Stimulated activated CD4-positive, alpha-beta T cell treated with anti-CD3 and anti-CD28 coated beads, Interleukin-15, amount 100 ng/mL, for 1 hour (primary cell): ENCODE measurements around the gene CCNY.

Experiments used
- DNase-seq, 2 donors: peaks; one replicate each; pipeline ENCODE4 v3.0.0-alpha.2; 2020; ENCODE audit warnings: low read depth in 1 of 2, low spot score in 1 of 2

The CCNY gene

GRCh38 chr10:35552650-35553342 is 216.5 kb downstream of the CCNY start:
- DNase-seq: no peak

- DNase-seq: no peak
Measured at GRCh38 chr10:35554036-35554435, 217.7 kb downstream of the CCNY start.

GRCh38 chr10:35554461-35555056 is 218.2 kb downstream of the CCNY start:
- no peak for DNase-seq

DNA sequence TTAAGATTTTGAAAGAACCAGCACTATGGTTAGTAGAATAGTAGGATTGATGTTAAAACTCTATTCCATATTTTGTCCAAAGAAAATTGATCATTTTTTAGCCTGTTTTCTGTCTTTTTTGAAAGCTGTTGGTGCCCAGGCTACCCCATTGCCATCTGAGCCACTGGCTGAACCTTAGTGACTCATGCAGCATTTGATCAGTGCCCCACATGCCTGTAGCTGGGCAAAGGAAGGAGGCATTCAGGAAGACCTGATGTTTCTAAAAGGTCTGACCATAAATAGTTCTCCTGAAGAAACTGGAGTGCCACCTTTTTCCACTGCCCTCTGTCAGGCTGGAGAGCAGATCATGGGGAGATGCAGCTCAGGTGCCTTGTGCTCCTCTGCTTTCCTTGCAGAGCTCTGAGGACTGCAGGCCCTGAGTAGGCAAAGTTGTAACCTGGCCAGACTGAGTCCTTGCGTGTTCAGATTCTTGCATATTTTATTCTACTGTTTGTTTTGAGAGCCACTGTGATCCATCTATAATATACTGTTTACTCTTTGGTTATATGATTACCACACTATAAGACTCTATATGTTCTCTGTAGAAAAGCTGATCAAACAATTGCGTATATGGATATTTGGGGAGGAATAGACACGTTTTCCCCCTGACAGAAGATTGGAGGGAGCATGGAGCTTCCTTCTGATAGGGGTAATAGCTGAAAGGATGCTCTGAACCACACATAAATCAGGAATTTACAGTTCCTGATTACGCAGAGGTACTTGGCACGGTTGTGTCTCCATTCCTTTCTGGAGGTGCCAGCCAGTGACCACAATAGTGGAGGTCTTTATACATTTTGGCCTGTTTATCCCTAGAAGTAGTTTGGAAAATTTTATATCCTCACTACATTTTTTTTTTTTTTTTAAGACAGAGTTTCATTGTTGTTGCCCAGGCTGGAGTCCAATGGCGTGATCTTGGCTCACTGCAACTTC is 219.9 kb downstream of the CCNY start:
- no peak for DNase-seq

GRCh38 chr10:35558276-35558675 is 222.0 kb downstream of the CCNY start:
- DNase-seq: no peak

DNA sequence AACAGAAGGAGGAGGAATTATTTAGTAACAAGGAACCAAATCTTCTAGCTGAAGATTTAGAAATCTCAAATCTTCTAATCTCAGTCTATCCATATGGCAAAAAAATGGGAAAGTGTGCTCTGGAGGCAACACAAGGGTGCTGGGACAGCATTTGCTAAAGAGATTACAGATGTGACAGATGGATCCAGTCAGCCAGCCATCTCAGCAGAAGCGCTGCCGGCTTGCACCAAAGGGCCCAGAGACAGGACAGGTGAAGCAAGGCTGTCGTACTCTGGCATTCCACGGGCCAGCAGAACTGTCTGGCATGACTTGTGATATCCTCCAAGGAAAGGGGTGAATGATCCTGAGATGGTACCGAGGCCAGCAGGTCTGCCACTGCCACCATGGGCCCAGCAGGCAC is 223.1 kb downstream of the CCNY start:
- DNase-seq: no peak

DNA sequence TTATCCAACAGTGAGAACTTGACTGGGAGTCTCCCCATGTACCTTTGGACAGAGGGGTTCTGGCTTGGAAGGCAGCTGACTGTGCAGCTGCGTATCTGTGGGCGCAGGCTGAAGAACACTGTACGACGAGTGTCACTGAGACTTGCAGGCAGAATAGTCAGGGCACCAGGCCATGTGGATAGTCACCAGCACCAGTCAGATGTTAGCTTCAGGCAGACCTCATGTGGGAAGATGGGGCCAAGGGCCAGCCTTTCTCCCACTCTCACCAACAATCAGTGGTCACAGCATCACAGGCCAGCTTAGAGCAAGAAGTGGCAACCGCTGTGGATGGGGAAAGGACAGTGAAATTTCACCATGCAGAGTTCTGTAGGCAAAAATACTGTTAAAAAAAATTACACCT is 225.4 kb downstream of the CCNY start:
- no peak for DNase-seq

- no peak for DNase-seq
Measured at GRCh38 chr10:35562427-35562826, 226.1 kb downstream of the CCNY start.

- DNase-seq: peak in 1 of 2 donors; percentile 22
Measured at GRCh38 chr10:35563261-35563891, 227.1 kb downstream of the CCNY start.

DNA sequence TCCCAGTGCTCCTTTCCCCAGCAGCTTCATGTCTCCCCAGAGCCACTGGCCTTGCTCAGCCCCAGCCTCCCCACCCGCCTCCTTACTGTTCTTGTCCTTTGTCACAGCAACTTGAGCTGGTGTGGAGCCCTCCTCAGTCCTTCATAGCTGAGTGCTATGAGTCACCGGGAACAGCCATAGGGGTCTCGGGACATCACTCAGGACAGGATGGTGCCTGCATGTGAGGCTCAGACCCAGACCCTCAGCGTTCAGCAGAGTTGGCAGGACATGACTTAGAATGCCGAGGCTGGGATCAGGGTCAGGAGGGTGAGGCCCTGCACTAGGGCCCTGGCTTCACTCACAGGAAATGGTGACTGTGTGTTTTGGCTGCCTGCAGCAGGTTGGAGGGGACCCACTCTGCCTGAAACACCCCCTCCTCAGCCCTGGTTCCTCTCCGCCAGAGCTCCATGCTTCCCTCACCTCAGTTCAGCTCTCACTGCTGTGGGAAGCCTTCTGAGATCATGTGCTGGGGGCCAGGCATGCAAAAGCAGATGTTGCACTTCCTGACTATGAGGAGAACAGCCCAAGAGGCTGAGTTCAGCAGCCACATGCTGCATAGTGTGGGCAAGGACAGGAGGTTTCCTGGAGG is 228.1 kb downstream of the CCNY start:
- DNase-seq: no peak

DNA sequence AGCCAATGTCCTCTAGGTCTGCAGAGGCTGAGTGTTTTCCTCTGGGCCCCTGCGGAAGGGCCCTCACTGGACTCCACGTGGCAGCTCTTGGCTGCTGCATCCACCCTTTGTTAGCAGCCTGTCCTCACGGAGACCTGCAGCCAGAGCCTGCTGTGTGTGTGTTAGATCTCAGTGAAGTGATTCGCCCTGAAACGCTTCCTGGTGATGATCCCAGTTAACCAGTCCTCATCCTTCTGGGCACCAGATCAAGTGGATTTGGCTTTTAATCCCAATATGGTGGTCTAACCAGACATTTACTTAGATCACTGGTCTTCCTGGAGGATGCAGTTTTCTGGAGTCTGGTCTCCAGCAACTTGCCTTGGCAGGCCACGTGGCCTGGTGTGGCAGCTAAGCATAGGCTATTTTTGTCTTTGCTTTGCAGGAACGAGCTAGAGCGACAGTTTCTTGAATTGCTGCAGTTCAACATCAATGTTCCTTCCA is 229.3 kb downstream of the CCNY start:
- no peak for DNase-seq

GRCh38 chr10:35567951-35568350 is 231.6 kb downstream of the CCNY start:
- no peak for DNase-seq

GRCh38 chr10:35568483-35569015 is 232.2 kb downstream of the CCNY start:
- no peak for DNase-seq

- no peak for DNase-seq
Measured at GRCh38 chr10:35569111-35569707, 232.9 kb downstream of the CCNY start.

GRCh38 chr10:35569836-35570235 is 233.5 kb downstream of the CCNY start:
- DNase-seq: no peak

GRCh38 chr10:35570397-35570796 is 234.1 kb downstream of the CCNY start:
- DNase-seq: no peak

DNA sequence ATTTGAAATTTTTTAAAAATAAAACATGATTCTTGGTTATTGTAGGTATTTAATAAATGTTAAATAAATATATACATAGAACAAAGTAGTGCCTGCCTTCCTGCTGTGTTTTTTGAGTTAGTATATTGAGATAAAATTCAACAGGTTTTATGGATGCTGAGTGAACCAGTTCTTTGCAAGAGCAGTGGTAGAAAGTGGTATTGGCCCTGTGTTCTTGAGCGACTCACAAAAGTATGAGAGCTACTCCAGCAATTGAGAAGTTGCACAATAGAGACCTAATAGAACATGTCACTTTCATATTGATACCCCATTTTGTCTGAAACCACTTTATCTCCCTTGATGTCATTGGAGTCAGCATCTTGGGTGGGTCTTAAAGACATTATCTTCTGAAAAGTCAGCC is 236.3 kb downstream of the CCNY start:
- DNase-seq: no peak

DNA sequence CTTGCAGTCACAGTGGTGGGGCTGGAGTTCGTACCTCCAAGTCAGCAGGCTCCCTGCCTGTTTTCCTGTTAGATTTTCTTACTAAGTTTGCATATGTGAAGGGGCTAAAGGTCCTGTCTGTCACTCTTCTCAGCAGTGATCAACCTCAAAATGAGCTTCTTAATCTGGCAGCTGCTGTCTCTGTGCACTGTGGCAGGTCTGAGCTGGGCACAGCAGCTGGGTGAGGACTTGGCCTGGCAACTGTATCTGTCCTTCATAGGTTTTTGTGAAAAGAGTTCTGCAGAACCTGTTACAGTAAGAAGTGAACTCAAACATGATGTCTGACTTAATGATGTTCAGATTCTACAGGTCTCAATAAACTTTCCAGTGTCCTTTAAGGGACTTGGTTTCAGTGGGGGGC is 237.5 kb downstream of the CCNY start:
- no peak for DNase-seq

DNA sequence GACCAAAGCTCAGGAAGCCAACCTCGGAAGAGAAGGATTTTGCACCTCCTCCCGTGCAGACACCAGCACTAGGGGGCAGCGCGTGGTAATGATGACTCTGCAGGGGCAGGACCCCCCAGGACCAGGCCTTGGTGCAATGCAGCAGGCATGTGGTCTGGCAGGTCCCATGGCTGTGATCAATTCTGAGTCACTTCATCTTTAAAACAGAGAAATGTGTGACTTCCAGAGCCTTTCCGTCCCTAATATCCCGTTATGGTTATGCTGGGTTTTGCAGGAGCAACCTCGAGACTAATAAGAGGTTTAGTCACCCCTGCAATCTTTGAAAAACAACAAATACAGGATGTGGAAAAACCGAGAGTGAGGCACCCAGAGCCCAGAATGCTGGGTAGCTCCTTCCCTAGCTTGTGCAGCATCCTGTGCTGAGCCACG is 238.6 kb downstream of the CCNY start:
- DNase-seq: no peak

DNA sequence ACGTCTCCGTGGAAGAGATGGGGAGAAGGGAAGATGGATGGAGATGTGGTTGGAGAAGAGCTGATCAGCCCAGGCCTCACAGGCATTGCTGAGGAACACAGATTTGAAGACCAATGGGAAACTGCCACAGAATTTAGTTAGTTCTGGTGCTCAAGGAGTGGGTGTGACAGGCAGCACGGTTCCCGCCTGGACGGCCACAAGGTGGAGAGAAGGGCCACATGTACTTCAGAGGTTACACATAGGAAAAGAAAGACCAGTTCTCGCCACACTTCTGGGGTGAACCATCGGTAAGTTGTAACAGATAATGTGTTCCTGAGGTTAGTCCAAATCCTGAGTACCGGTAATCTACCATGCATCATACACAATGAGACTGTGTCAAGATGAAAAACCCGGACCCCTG is 239.3 kb downstream of the CCNY start:
- no peak for DNase-seq
